GM23338 (cell line): ENCODE data around the gene CASP2. TPM values are rescaled to one million over a fixed set of nuclear protein-coding genes. Genes with fewer than 3 reads are reported as not detected.

Source experiments
- ATAC-seq: fragments of 200-7000 bp; cut with Tn5 transposase; 3 replicates; pipeline ENCODE4 v1.9.1; 2020
- DNase-seq: peaks from one replicate; pipeline ENCODE4 v3.0.0-alpha.2; 2015; ENCODE audit warnings: low spot score
- H2AFZ ChIP-seq: fragments of 200-600 bp; sonication (generic); 2 replicates; pipeline ENCODE4 v1.8.0; 2016; ENCODE audit warnings: antibody characterized with exemption, mild to moderate bottlenecking, moderate library complexity
- H3F3A ChIP-seq: fragments of 200-600 bp; sonication (generic); replicated peaks from 2 replicates; pipeline ENCODE4 v1.8.0; 2017; ENCODE audit warnings: antibody characterized with exemption, mixed run types, low read depth
- H3K27ac ChIP-seq: fragments of 200-600 bp; sonication (generic); 2 replicates; pipeline ENCODE4 v1.6.1; 2016; ENCODE audit warnings: low read depth
- H3K27me3 ChIP-seq: fragments of 200-600 bp; sonication (generic); 2 replicates; pipeline ENCODE4 v1.8.0; 2016; ENCODE audit warnings: mild to moderate bottlenecking, mixed run types, moderate library complexity; ENCODE audit not compliant: insufficient read depth
- H3K36me3 ChIP-seq: fragments of 200-600 bp; sonication (generic); 2 replicates; pipeline ENCODE4 v1.8.0; 2016; ENCODE audit warnings: mild to moderate bottlenecking; ENCODE audit not compliant: insufficient read depth
- H3K4me1 ChIP-seq: fragments of 200-600 bp; sonication (generic); 2 replicates; pipeline ENCODE4 v1.8.0; 2016; ENCODE audit warnings: mild to moderate bottlenecking, moderate library complexity; ENCODE audit not compliant: insufficient read depth
- H3K4me2 ChIP-seq: fragments of 200-600 bp; sonication (generic); 2 replicates; pipeline ENCODE4 v1.7.1; 2017; ENCODE audit warnings: mixed run types
- H3K4me3 ChIP-seq: fragments of 200-600 bp; sonication (generic); 2 replicates; pipeline ENCODE4 v1.6.1; 2016; ENCODE audit warnings: mixed run types
- H3K79me2 ChIP-seq: fragments of 200-600 bp; sonication (generic); replicated peaks from 2 replicates; pipeline ENCODE4 v1.8.0; 2017; ENCODE audit warnings: mild to moderate bottlenecking; ENCODE audit not compliant: insufficient read depth
- H3K9me2 ChIP-seq: fragments of 200-600 bp; sonication (generic); 2 replicates; pipeline ENCODE4 v1.8.0; 2017; ENCODE audit not compliant: insufficient read depth
- H4K20me1 ChIP-seq: fragments of 200-600 bp; sonication (generic); replicated peaks from 2 replicates; pipeline ENCODE4 v1.8.0; 2017; ENCODE audit warnings: mild to moderate bottlenecking; ENCODE audit not compliant: insufficient read depth
- H3K27ac Mint-ChIP-seq: 2 replicates; pipeline ENCODE4 v1.8.0; 2020; ENCODE audit warnings: inconsistent platforms, mild to moderate bottlenecking, moderate library complexity, mixed read lengths
- H3K27me3 Mint-ChIP-seq: 3 replicates; pipeline ENCODE4 v1.8.0; 2022; ENCODE audit warnings: low read depth, mild to moderate bottlenecking, moderate library complexity, mixed read lengths, inconsistent platforms; ENCODE audit not compliant: insufficient read depth, poor library complexity
- H3K36me3 Mint-ChIP-seq: 3 replicates; pipeline ENCODE4 v1.8.0; 2021; ENCODE audit warnings: low read depth, mild to moderate bottlenecking, inconsistent platforms, moderate library complexity, mixed read lengths
- H3K4me1 Mint-ChIP-seq: 3 replicates; pipeline ENCODE4 v1.8.0; 2020; ENCODE audit warnings: mild to moderate bottlenecking, inconsistent platforms, mixed read lengths
- H3K4me3 Mint-ChIP-seq: 3 replicates; pipeline ENCODE4 v1.8.0; 2021; ENCODE audit warnings: moderate library complexity, mild to moderate bottlenecking, inconsistent platforms, mixed read lengths
- H3K9me3 Mint-ChIP-seq: 3 replicates; pipeline ENCODE4 v1.8.0; 2020; ENCODE audit warnings: moderate library complexity, mild to moderate bottlenecking, inconsistent platforms, mixed read lengths
- CREB1 ChIP-seq: fragments of 250-450 bp; sonication (Bioruptor Pico); IDR thresholded peaks from 2 replicates; pipeline ENCODE4 v1.5.0; 2020; ENCODE audit warnings: low read depth, mild to moderate bottlenecking, moderate library complexity
- ETS1 ChIP-seq: IDR thresholded peaks from 2 replicates; pipeline ENCODE4 v1.6.1; 2016; ENCODE audit warnings: antibody characterized with exemption
- JUNB ChIP-seq: IDR thresholded peaks from one replicate; pipeline ENCODE4 v1.6.1; 2016; ENCODE audit warnings: antibody characterized with exemption; ENCODE audit not compliant: unreplicated experiment
- NANOG ChIP-seq: IDR thresholded peaks from 2 replicates; pipeline ENCODE4 v1.6.1; 2016; ENCODE audit warnings: antibody characterized with exemption, borderline replicate concordance
- ZNF114 ChIP-seq: fragments of 250-450 bp; sonication (Bioruptor Pico); IDR thresholded peaks from 2 replicates; pipeline ENCODE4 v1.5.0; 2020; ENCODE audit warnings: mild to moderate bottlenecking, moderate library complexity
- ZNF462 ChIP-seq: fragments of 250-450 bp; sonication (Bioruptor Pico); IDR thresholded peaks from 2 replicates; pipeline ENCODE4 v1.5.0; 2020; ENCODE audit warnings: mild to moderate bottlenecking, moderate library complexity
- polyA plus RNA-seq: library from polyadenylated mRNA; unstranded; fragments of >200 nt; fragmentation: Nextera tagmentation; extraction: Ambion mirVana; gene quantifications from 2 replicates; pipeline ENCODE4 v1.2.1, GENCODE V29; 2016
- total RNA-seq: library from RNA; depleted of rRNA; stranded (reverse); fragments of >200 nt; shearing (Covaris generic); gene quantifications from 2 replicates; pipeline ENCODE4 v1.2.3, GENCODE V29; 2014
- TF ChIP-seq, protein P1 (sequence below), 2 experiments: fragments of 200-600 bp in 1 of 2; sonication (generic) in 1 of 2; conservative IDR thresholded peaks; 2 replicates each; pipeline versions ENCODE4 v1.5.1 to v1.6.1; 2016 to 2017; ENCODE audit warnings: antibody characterized with exemption in 2 of 2, low read depth in 2 of 2, mild to moderate bottlenecking in 2 of 2, moderate library complexity in 1 of 2

Gene CASP2
- total and polyA plus RNA-seq, 2 experiments from 2014 or later = 17.7 to 21.8 TPM

- no peak for TF ChIP-seq ZNF114 (CRISPR knock-in tag)
- no peak for TF ChIP-seq ZNF462 (CRISPR knock-in tag)
Observed at GRCh38 chr7:143304938-143305337, 16.8 kb downstream of the CASP2 start (continued).

- Histone ChIP-seq H4K20me1 (peaks cover 16% of the 10 kb centered on the region), H3F3A (0 out of 2 replicates have a peak, but pooled peaks cover 3% of the 10 kb centered on the region), H3K36me3 (peaks cover 62% of the 10 kb centered on the region), H3K27ac (no peak overlapping the region), H2AFZ (no peak overlapping the region), H3K4me2 (no peak overlapping the region), H3K9me2 (no peaks in the 10 kb centered on the region), H3K79me2 (no peaks in the 10 kb centered on the region; the same call in 1 of the 2 replicates), H3K4me3 (no peak overlapping the region), H3K27me3 (no peaks in the 10 kb centered on the region), H3K4me1 (no peaks in the 10 kb centered on the region)
- Mint-ChIP-seq H3K9me3 (no peaks in the 10 kb centered on the region; the same call in 2 of the 3 replicates), H3K4me3 (no peak overlapping the region; the same call in 2 of the 3 replicates), H3K4me1 (no peaks in the 10 kb centered on the region), H3K36me3 (peaks cover 85% of the 10 kb centered on the region), H3K27ac (no peak overlapping the region), H3K27me3 (peaks cover 5% of the 10 kb centered on the region)
- peak; percentile 87 for DNase-seq
- TF ChIP-seq JUNB = no peak
- no peak for TF ChIP-seq NANOG
- TF ChIP-seq CREB1 (CRISPR knock-in tag) = no peak
- TF ChIP-seq, protein P1, sequence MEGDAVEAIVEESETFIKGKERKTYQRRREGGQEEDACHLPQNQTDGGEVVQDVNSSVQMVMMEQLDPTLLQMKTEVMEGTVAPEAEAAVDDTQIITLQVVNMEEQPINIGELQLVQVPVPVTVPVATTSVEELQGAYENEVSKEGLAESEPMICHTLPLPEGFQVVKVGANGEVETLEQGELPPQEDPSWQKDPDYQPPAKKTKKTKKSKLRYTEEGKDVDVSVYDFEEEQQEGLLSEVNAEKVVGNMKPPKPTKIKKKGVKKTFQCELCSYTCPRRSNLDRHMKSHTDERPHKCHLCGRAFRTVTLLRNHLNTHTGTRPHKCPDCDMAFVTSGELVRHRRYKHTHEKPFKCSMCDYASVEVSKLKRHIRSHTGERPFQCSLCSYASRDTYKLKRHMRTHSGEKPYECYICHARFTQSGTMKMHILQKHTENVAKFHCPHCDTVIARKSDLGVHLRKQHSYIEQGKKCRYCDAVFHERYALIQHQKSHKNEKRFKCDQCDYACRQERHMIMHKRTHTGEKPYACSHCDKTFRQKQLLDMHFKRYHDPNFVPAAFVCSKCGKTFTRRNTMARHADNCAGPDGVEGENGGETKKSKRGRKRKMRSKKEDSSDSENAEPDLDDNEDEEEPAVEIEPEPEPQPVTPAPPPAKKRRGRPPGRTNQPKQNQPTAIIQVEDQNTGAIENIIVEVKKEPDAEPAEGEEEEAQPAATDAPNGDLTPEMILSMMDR (conservative IDR thresholded peaks at IDR 0.05; ENCODE audit: low read depth in 2 of 2) = peak; percentile 82 to 96
- TF ChIP-seq ZNF114 (CRISPR knock-in tag) = no peak
- TF ChIP-seq ETS1 = no peak
- ATAC-seq = peak; percentile 95
Observed at GRCh38 chr7:143305423-143306070, 17.4 kb downstream of the CASP2 start.
